C4-2B (cell line): ENCODE data around the gene ATP9A.

Experiments
- ZFX ChIP-seq: fragments of 450-650 bp; IDR thresholded peaks from 2 replicates; pipeline ENCODE4 v1.6.1; 2017
- TF ChIP-seq, protein P1 (sequence below): fragments of 450-650 bp; conservative IDR thresholded peaks from 2 replicates; pipeline ENCODE4 v1.5.1; 2017; ENCODE audit warnings: mild to moderate bottlenecking

DNA sequence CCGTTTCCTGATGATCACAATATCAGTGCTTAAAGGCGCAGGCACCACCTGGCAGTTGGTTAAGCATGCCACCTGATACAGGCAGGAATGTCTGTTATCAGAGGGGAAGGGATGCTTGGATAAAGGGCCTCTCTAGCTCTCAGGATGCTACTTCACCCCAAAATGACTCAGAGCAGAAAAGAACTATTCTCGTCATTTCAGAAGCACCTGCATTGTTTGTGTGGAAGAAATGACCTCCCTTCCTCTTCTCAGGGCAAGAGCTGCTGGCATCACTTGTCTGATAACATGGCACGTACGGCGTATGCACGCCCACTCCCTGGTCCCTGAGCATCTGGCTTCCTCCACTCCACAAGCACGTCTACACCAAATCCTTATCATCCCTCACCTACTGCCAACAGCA lies 47.3 kb downstream of the ATP9A start:
- TF ChIP-seq, protein P1, sequence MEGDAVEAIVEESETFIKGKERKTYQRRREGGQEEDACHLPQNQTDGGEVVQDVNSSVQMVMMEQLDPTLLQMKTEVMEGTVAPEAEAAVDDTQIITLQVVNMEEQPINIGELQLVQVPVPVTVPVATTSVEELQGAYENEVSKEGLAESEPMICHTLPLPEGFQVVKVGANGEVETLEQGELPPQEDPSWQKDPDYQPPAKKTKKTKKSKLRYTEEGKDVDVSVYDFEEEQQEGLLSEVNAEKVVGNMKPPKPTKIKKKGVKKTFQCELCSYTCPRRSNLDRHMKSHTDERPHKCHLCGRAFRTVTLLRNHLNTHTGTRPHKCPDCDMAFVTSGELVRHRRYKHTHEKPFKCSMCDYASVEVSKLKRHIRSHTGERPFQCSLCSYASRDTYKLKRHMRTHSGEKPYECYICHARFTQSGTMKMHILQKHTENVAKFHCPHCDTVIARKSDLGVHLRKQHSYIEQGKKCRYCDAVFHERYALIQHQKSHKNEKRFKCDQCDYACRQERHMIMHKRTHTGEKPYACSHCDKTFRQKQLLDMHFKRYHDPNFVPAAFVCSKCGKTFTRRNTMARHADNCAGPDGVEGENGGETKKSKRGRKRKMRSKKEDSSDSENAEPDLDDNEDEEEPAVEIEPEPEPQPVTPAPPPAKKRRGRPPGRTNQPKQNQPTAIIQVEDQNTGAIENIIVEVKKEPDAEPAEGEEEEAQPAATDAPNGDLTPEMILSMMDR: no peak
- no peak for TF ChIP-seq ZFX
